SK-N-SH treated with all-trans-retinoic acid at 6 μM for 48 hours (cell line): ENCODE results near the gene CREB3.

Experiments used
- ATAC-seq: fragments of 200-7000 bp; cut with Tn5 transposase; 3 replicates; pipeline ENCODE4 v1.9.1; 2020; ENCODE audit warnings: mild to moderate bottlenecking, moderate library complexity
- BACH2 ChIP-seq: fragments of 250-450 bp; sonication (Bioruptor Pico); IDR thresholded peaks from 2 replicates; pipeline ENCODE4 v1.9.0; 2021; ENCODE audit warnings: mild to moderate bottlenecking, borderline replicate concordance
- CREB5 ChIP-seq: fragments of 250-450 bp; sonication (Bioruptor Pico); IDR thresholded peaks from 2 replicates; pipeline ENCODE4 v1.5.1; 2020; ENCODE audit warnings: low read depth, mild to moderate bottlenecking, moderate library complexity
- CSDC2 ChIP-seq: fragments of 250-450 bp; sonication (Bioruptor Pico); IDR thresholded peaks from 2 replicates; pipeline ENCODE4 v1.5.0; 2020; ENCODE audit warnings: mild to moderate bottlenecking, moderate library complexity
- CSRNP3 ChIP-seq: fragments of 250-450 bp; sonication (Bioruptor Pico); IDR thresholded peaks from 2 replicates; pipeline ENCODE4 v1.5.1; 2021; ENCODE audit warnings: mild to moderate bottlenecking, moderate library complexity
- ESRRG ChIP-seq: fragments of 250-450 bp; sonication (Bioruptor Pico); IDR thresholded peaks from 2 replicates; pipeline ENCODE4 v1.6.1; 2021; ENCODE audit warnings: mild to moderate bottlenecking
- GLIS3 ChIP-seq: fragments of 250-450 bp; sonication (Bioruptor Pico); IDR thresholded peaks from 2 replicates; pipeline ENCODE4 v1.5.0; 2020; ENCODE audit warnings: mild to moderate bottlenecking, moderate library complexity
- ISL1 ChIP-seq: fragments of 250-450 bp; sonication (Bioruptor Pico); IDR thresholded peaks from 2 replicates; pipeline ENCODE4 v2.1.2; 2022; ENCODE audit warnings: mild to moderate bottlenecking, moderate library complexity
- OSR1 ChIP-seq: fragments of 250-450 bp; sonication (Bioruptor Pico); IDR thresholded peaks from 2 replicates; pipeline ENCODE4 v1.8.0; 2022; ENCODE audit warnings: moderate library complexity, mild to moderate bottlenecking, inconsistent platforms
- PATZ1 ChIP-seq: fragments of 250-450 bp; sonication (Bioruptor Pico); IDR thresholded peaks from 2 replicates; pipeline ENCODE4 v1.8.0; 2020; ENCODE audit warnings: mild to moderate bottlenecking, moderate library complexity, borderline replicate concordance
- PPARA ChIP-seq: fragments of 250-450 bp; sonication (Bioruptor Pico); IDR thresholded peaks from 2 replicates; pipeline ENCODE4 v1.5.0; 2020; ENCODE audit warnings: mild to moderate bottlenecking, borderline replicate concordance
- RARB ChIP-seq: fragments of 250-450 bp; sonication (Bioruptor Pico); IDR thresholded peaks from 2 replicates; pipeline ENCODE4 v1.8.0; 2021; ENCODE audit warnings: mild to moderate bottlenecking, moderate library complexity
- SNAI2 ChIP-seq: fragments of 250-450 bp; sonication (Bioruptor Pico); IDR thresholded peaks from 2 replicates; pipeline ENCODE4 v1.5.0; 2020; ENCODE audit warnings: mild to moderate bottlenecking, moderate library complexity
- TCF4 ChIP-seq: fragments of 250-450 bp; sonication (Bioruptor Pico); IDR thresholded peaks from 2 replicates; pipeline ENCODE4 v1.8.0; 2021; ENCODE audit warnings: mild to moderate bottlenecking, moderate library complexity, borderline replicate concordance
- TOX ChIP-seq: fragments of 250-450 bp; sonication (Bioruptor Pico); IDR thresholded peaks from 2 replicates; pipeline ENCODE4 v1.8.0; 2021; ENCODE audit warnings: mild to moderate bottlenecking, moderate library complexity, borderline replicate concordance
- TSHZ2 ChIP-seq: fragments of 250-450 bp; sonication (Bioruptor Pico); IDR thresholded peaks from 2 replicates; pipeline ENCODE4 v1.5.0; 2020; ENCODE audit warnings: mild to moderate bottlenecking, moderate library complexity
- ZC3H10 ChIP-seq: fragments of 250-450 bp; sonication (Bioruptor Pico); IDR thresholded peaks from 2 replicates; pipeline ENCODE4 v1.5.1; 2021; ENCODE audit warnings: mild to moderate bottlenecking, moderate library complexity
- ZFP3 ChIP-seq: fragments of 250-450 bp; sonication (Bioruptor Pico); IDR thresholded peaks from 2 replicates; pipeline ENCODE4 v1.5.0; 2020; ENCODE audit warnings: mild to moderate bottlenecking, moderate library complexity
- ZFP30 ChIP-seq: fragments of 450-650 bp; formaldehyde crosslinking; IDR thresholded peaks from 2 replicates; pipeline ENCODE4 v1.5.0; 2022; ENCODE audit warnings: mild to moderate bottlenecking, moderate library complexity
- ZNF565 ChIP-seq: fragments of 450-650 bp; formaldehyde crosslinking; conservative IDR thresholded peaks from 2 replicates; pipeline ENCODE4 v1.5.0; 2020; ENCODE audit warnings: low read depth, mild to moderate bottlenecking, moderate library complexity
- ZNF8 ChIP-seq: fragments of 450-650 bp; formaldehyde crosslinking; IDR thresholded peaks from 2 replicates; pipeline ENCODE4 v1.5.0; 2020; ENCODE audit warnings: mild to moderate bottlenecking, moderate library complexity
- TF ChIP-seq, protein P1 (sequence below): fragments of 250-450 bp; sonication (Bioruptor Pico); IDR thresholded peaks from 2 replicates; pipeline ENCODE4 v1.8.0; 2021; ENCODE audit warnings: low read depth, mild to moderate bottlenecking, moderate library complexity, borderline replicate concordance

CREB3 gene

DNA sequence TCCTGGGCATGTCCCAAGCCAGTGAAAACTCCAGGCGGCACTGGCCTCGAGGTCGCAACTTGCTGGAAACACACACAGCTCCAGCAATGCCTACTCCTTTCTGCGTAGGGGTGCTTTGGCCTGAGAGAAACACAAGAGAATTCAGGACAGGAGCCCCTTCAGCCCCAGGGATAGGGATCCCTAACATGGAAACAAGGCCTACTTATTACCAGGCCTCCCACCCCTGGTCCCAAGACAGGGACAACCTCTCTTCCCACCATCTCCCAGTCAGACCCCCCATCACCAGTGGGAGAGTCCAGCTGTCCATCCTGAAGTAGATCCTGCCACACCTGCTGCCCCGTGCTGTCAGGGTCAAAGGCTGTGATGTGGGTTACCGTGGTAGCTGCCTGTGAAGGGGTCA is 7.8 kb downstream of the CREB3 start:
- ATAC-seq = no peak
- TF ChIP-seq GLIS3 (no peak), ZFP3 (no peak), PATZ1 (CRISPR knock-in tag) (no peak), CSRNP3 (CRISPR knock-in tag) (no peak), ISL1 (CRISPR knock-in tag) (no peak), BACH2 (CRISPR knock-in tag) (no peak), ZNF8 (CRISPR knock-in tag) (no peak)

DNA sequence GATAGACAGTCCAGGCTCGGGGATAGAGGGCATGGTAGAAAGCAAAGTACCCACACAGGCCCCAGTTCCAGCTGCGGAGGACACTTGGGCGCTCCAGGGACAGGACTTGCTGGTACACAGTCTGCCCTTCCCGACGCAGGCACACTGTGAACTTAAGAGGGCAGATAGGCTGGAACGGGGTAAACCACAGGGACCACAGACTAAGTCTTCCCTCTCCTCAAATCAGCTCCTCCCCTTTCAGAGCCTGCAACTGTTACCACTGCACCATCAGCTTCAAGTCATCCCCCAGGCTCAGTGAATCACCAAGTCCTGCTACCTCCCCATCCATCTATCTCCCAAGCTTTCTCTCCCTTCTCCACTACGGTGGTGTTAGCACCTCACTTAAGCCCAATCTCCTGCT is 9.3 kb downstream of the CREB3 start:
- no peak for ATAC-seq
- no peak for TF ChIP-seq PATZ1 (CRISPR knock-in tag)
- TF ChIP-seq ZNF565 = no peak
- TF ChIP-seq RARB = no peak
- no peak for TF ChIP-seq TCF4
- TF ChIP-seq ZC3H10 = no peak
- no peak for TF ChIP-seq TSHZ2 (CRISPR knock-in tag)
- no peak for TF ChIP-seq BACH2 (CRISPR knock-in tag)
- no peak for TF ChIP-seq GLIS3
- TF ChIP-seq SNAI2 (CRISPR knock-in tag) = no peak
- TF ChIP-seq ESRRG = no peak
- no peak for TF ChIP-seq ZNF8 (CRISPR knock-in tag)
- no peak for TF ChIP-seq CREB5 (CRISPR knock-in tag)
- TF ChIP-seq, all 23 proteins: peak for 0

- no peak for ATAC-seq
Observed at GRCh38 chr9:35743452-35743851, 11.0 kb downstream of the CREB3 start.

More at GRCh38 chr9:35743452-35743851, 11.0 kb downstream of the CREB3 start:
- TF ChIP-seq OSR1 (CRISPR knock-in tag) (no peak), ZNF565 (no peak), PPARA (CRISPR knock-in tag) (no peak), ZC3H10 (no peak), TOX (CRISPR knock-in tag) (no peak), ZNF8 (CRISPR knock-in tag) (no peak), BACH2 (CRISPR knock-in tag) (no peak), ESRRG (no peak), ISL1 (CRISPR knock-in tag) (no peak), CSDC2 (CRISPR knock-in tag) (no peak), TSHZ2 (CRISPR knock-in tag) (no peak), ZFP30 (CRISPR knock-in tag) (no peak), ZFP3 (no peak), GLIS3 (no peak), TCF4 (no peak), SNAI2 (CRISPR knock-in tag) (no peak)
- TF ChIP-seq, protein P1, sequence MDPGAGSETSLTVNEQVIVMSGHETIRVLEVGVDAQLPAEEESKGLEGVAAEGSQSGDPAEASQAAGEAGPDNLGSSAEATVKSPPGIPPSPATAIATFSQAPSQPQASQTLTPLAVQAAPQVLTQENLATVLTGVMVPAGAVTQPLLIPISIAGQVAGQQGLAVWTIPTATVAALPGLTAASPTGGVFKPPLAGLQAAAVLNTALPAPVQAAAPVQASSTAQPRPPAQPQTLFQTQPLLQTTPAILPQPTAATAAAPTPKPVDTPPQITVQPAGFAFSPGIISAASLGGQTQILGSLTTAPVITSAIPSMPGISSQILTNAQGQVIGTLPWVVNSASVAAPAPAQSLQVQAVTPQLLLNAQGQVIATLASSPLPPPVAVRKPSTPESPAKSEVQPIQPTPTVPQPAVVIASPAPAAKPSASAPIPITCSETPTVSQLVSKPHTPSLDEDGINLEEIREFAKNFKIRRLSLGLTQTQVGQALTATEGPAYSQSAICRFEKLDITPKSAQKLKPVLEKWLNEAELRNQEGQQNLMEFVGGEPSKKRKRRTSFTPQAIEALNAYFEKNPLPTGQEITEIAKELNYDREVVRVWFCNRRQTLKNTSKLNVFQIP (CRISPR knock-in tag) = no peak
- TF ChIP-seq, all 23 proteins: peak for 0
